GM12892 (cell line): Measurements from ENCODE around the gene TBC1D8B.
"Not testable (repeated sequence)": the region's sequence is repeated elsewhere in the genome, so short reads cannot be mapped to it uniquely, and the experiment has no call there.

ENCODE experiments used
- DNase-seq: peaks from one replicate; pipeline ENCODE4 v3.0.0; 2011; ENCODE audit not compliant: insufficient read length
- FAIRE-seq: peaks from 2 replicates; lab custom pipeline; 2011; peaks lifted over from hg19 to GRCh38; lab: Jason Lieb, UNC
- POLR2A ChIP-seq: IDR thresholded peaks from 2 replicates; pipeline ENCODE4 v1.6.1; 2011; ENCODE audit warnings: low read depth, low read length, control low read depth
- POLR2AphosphoS5 ChIP-seq: IDR thresholded peaks from 2 replicates; pipeline ENCODE4 v1.6.1; 2011; ENCODE audit warnings: low read depth, low read length, control low read depth
- TAF1 ChIP-seq: IDR thresholded peaks from 2 replicates; pipeline ENCODE4 v1.6.1; 2011; ENCODE audit warnings: low read depth, mild to moderate bottlenecking, control low read depth, low read length, borderline replicate concordance

Gene TBC1D8B

GRCh38 chrX:106862972-106863688 is 60.7 kb downstream of the TBC1D8B start:
- DNase-seq (no peak), FAIRE-seq (peak; percentile 81)
- no peak for TF ChIP-seq TAF1
- TF ChIP-seq POLR2A = no peak
- TF ChIP-seq POLR2AphosphoS5 = no peak

- DNase-seq (no peak), FAIRE-seq (no peak)
- TF ChIP-seq POLR2A (no peak), POLR2AphosphoS5 (no peak), TAF1 (no peak)
Measured at GRCh38 chrX:106863697-106864096, 61.2 kb downstream of the TBC1D8B start.

DNA sequence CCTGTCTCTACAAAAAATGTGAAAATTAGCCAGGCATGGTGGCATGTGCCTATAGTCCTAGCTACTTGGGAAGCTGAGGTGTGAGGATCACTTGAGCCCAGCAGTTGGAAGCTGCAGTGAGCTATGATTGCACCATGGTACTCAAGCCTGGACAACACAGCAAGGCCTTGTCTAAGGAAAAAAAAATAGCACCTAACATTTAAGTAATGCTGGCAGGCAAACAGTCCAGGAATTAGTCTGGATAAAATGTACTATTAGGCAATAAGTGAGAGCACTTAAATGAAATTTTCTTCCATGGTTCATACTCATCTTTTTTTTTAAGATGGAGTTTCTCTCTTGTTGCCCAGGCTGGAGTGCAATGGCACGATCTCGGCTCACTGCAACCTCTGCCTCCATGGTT is 70.3 kb downstream of the TBC1D8B start:
- FAIRE-seq, DNase-seq: not testable (repeated sequence)

- DNase-seq (no peak), FAIRE-seq (no peak)
- TF ChIP-seq POLR2A (no peak), POLR2AphosphoS5 (no peak), TAF1 (no peak)
Measured at GRCh38 chrX:106874075-106874474, 71.6 kb downstream of the TBC1D8B start.

GRCh38 chrX:106875151-106875550 is 72.7 kb downstream of the TBC1D8B start:
- TF ChIP-seq TAF1 (no peak), POLR2A (no peak), POLR2AphosphoS5 (no peak)
- DNase-seq (no peak), FAIRE-seq (no peak)

GRCh38 chrX:106889468-106889867 is 87.0 kb downstream of the TBC1D8B start:
- no peak for TF ChIP-seq POLR2AphosphoS5
- TF ChIP-seq POLR2A = no peak
- TF ChIP-seq TAF1 = no peak
- no peak for DNase-seq
- FAIRE-seq = no peak

DNA sequence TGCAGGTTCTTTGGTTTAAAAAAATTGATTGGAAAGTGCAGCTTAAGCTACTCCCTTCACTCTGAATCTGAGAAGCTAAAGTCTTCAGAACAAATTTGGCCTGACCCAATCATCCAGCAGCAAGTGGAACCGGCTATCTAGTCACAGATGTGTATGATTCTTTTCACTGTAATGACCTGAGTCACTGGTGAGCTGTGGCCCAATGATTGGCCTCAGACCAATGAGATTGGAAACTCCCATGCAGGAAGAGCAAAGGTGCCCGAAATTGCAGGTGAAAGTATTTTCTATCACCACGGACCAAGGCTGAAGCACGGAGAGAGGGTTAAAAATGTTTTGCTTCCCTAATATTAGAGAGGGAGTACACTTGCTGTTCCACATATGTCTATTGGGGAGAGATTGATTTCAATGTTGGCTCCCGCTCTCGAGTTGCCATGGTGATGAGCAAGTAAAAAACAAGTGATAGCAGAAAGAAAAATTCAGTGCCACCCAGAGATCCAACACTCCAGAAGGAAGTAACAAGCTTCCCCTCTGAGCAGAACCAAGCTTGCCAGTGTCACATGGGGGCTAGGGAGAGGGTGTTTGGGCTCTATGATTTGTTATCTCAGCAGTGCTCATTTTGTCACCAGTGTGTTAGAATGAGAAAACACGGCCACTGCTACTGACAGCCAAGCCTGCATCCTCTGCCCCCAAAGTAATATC is 89.4 kb downstream of the TBC1D8B start:
- TF ChIP-seq POLR2A (no peak), TAF1 (no peak), POLR2AphosphoS5 (no peak)
- DNase-seq = no peak
- FAIRE-seq = no peak

DNA sequence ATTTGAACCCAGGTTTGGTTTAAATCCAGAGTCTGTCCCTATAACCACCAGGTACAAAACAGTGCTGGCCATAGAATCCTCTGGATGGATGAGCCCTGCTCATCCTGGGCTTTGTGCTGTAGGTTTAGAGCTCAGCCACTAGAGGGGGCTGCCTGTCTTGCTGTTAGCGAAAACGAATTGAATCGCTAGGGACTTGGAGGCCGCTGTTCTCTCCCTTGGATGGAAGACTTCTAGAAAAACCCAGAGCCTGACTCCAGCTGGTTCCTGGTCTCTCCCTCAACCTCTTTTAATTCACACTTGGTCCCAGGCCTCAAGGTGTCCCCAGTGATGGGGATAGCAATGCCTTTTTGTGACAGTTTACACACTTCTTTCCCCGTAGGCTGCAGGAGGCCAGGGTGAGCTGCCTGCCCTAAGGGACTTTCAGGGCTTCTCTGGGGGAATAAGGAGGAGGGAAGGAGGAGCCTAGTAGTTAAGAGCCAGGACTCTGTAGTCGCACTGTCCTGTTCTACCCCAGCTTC is 92.0 kb downstream of the TBC1D8B start:
- DNase-seq (peak; percentile 17), FAIRE-seq (peak; percentile 95)
- no peak for TF ChIP-seq TAF1
- no peak for TF ChIP-seq POLR2AphosphoS5
- no peak for TF ChIP-seq POLR2A

- FAIRE-seq (no peak), DNase-seq (no peak)
- TF ChIP-seq TAF1 = no peak
- TF ChIP-seq POLR2A = no peak
- TF ChIP-seq POLR2AphosphoS5 = no peak
Measured at GRCh38 chrX:106894978-106895452, 92.5 kb downstream of the TBC1D8B start.

DNA sequence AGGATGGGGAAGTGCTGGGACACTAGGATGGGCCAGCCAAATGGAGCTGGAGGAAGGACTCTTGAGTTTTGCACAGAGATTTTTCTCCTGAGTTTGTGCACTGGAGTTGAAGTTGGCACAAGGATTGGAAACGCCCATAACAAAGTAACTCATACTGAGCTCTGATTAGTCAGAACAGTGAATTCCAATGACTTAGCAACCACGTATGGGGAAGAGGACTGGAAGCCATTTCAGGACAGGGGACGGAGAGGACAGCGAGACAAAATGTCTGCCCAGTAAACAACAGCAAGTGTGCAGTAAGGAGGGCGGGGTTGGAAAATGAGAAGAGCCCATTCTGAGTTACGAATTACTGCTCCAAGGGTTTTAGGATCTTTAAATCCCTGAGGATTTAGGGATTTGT is 94.8 kb downstream of the TBC1D8B start:
- FAIRE-seq = no peak
- TF ChIP-seq POLR2A = no peak
- TF ChIP-seq TAF1 = no peak
- no peak for TF ChIP-seq POLR2AphosphoS5
- no peak for DNase-seq

DNA sequence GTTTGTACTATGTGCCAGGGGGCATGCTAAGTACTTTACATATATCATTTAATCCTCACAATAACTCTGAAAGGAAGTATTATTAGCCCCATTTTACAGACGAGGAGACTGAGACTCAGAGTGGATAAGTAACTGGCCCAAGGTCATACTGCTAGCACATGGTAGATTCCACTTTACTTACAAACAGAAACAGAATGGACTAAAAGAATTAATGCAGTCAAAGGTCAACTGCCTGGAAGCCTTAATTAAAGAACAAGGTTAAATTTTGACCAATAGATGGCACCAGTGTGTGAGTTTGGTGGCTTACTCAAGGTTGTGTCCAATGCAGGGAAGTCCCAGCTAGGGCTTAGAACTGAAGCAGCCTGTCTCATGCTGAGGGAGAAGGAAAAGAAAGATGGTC is 96.0 kb downstream of the TBC1D8B start:
- FAIRE-seq (peak; percentile 91), DNase-seq (no peak)
- TF ChIP-seq POLR2AphosphoS5 (no peak), TAF1 (no peak), POLR2A (no peak)

DNA sequence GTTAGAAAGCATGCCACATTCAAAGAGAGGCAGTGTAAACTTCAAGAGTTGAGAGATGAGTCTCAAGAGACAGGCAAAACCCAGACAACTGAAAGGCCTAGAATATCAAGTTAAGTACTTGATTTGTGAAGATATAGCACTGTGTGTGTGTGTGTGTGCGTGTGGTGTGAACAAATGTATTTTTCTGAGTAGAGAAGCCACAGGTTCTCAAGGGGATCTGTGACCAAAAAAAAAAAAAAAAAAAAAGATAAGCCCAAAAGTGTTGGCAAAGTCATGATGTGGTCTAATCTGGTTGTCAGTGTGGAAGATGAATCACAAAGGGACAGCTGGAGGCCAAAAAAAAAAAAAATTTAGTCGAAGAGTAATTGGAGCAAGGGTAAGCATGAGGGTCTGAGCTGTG is 96.8 kb downstream of the TBC1D8B start:
- DNase-seq (no peak), FAIRE-seq (no peak)

GRCh38 chrX:106899841-106900240 is 97.4 kb downstream of the TBC1D8B start:
- FAIRE-seq (no peak), DNase-seq (no peak)
- no peak for TF ChIP-seq POLR2AphosphoS5

More for the DNA sequence above, 96.8 kb downstream of the TBC1D8B start:
- TF ChIP-seq POLR2AphosphoS5 = no peak
- TF ChIP-seq POLR2A = no peak
- no peak for TF ChIP-seq TAF1
